Mammary microvascular endothelial cell (primary cell): Measurements from ENCODE around the gene ZFP2. TPM values are rescaled to one million over a fixed set of nuclear protein-coding genes. Genes with fewer than 3 reads are reported as not detected.

Source experiments
- total RNA-seq: library from RNA; depleted of rRNA; stranded (reverse); fragments of >200 nt; gene quantifications from 2 replicates; pipeline ENCODE4 v1.2.3, GENCODE V29; 2015

Gene ZFP2
- total RNA-seq: 0.15 and 0.60 TPM in 2 replicates

GRCh38 chr5:178895615-178896571 lies at the start of gene ZFP2:
TSS of gene ZFP2 (plus strand) at chr5:178895913. CDS start at chr5:178931314, 35,401 bp downstream.

GRCh38 chr5:178859625-178860521 lies 35.8 kb upstream of the ZFP2 start, which contains the start of gene ZNF354B:
TSS of gene ZNF354B (plus strand) at chr5:178859953. CDS start at chr5:178861048, 1,095 bp downstream.

GRCh38 chr5:178940569-178941360 lies 45.1 kb downstream of the ZFP2 start, which contains the start of gene ZNF454:
TSS of gene ZNF454 (plus strand) at chr5:178941198. CDS start at chr5:178942792, 1,594 bp downstream.

Other genes with a start within 250 kb of the ZFP2 start
- gene ZNF354A, start 165.3 kb upstream of the ZFP2 start, total RNA-seq: 6.8 and 7.8 TPM in 2 replicates
- gene ZNF354B, start 36.0 kb upstream of the ZFP2 start, total RNA-seq: 3.8 and 4.1 TPM in 2 replicates
- gene ZNF454, start 45.3 kb downstream of the ZFP2 start, total RNA-seq: 0.47 and 0.74 TPM in 2 replicates
- not detected in 2 replicates for gene GRM6, start 99.4 kb downstream of the ZFP2 start, total RNA-seq
- 2.0 and 2.7 TPM in 2 replicates for gene ZNF879, start 127.9 kb downstream of the ZFP2 start, total RNA-seq
- 1.6 and 3.1 TPM in 2 replicates for gene ZNF354C, start 164.5 kb downstream of the ZFP2 start, total RNA-seq